NCI-H748 (cell line): ENCODE measurements around the gene PARP12.

Experiments used
- DNase-seq: peaks from one replicate; lab custom pipeline; 2025; ENCODE audit not compliant: unreplicated experiment; lab: John Stamatoyannopoulos, UW

PARP12 gene

DNA sequence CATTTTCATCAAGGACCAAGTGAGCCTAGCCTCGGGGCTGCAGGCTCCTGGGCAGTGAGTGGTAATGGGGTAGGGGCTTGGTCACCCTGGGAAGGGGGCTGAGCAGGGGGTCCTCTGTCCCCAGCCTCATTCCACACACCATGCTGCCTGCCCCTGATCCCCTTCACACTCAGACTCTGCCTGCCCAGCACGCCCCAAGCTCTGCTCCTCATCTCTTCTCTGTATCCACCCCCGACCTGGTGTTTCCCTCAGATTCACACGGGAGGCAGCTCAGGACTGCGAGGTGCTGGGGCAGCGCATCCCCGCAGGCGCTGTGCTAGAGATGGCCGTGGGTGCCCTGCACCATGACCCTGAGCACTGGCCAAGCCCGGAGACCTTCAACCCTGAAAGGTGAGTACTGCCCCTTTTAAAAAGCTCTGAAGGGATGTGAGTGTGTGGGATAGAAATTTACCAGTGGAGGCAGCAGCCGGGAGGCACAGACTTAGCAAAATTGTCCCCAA, 47.2 kb downstream of the PARP12 start:
- no peak for DNase-seq

DNA sequence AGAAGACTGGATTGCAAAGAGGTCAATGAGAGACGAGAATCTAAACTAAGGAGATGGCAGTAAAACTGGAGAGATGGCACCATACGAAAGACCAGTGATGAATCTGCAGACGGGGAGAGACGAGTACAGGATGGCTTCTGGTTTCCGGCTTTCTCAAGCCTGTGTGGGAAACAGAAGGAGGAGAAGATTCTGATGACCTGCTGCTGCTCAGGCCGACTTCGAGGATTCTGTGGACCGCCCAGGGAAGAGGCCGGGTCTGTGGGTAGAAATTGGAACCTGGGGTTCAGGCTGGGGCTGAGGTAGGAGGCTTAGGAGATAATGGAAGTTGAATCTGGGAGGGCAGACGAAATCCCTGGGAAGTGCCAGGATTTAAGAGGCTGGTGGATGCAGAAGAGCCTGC, 48.6 kb downstream of the PARP12 start:
- no peak for DNase-seq

DNA sequence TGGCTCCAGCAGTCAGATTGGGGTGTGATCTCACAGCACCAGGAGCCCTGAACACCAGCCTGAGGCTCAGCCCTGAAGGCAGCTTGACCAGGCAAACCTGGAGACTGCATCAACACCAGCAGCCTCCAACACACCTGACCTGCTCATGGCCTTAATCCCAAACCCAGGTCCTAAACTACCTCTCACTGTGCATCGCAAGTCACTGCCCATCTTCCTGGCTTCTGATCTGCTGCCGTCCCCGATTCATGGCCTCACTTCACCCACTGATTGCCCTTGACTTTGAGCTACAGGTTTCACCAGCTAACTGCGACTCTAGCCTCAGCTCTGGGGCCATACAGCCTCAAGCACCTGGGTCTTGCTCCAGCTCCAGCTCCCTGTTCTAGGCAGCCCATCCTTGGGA, 49.1 kb downstream of the PARP12 start:
- no peak for DNase-seq

DNA sequence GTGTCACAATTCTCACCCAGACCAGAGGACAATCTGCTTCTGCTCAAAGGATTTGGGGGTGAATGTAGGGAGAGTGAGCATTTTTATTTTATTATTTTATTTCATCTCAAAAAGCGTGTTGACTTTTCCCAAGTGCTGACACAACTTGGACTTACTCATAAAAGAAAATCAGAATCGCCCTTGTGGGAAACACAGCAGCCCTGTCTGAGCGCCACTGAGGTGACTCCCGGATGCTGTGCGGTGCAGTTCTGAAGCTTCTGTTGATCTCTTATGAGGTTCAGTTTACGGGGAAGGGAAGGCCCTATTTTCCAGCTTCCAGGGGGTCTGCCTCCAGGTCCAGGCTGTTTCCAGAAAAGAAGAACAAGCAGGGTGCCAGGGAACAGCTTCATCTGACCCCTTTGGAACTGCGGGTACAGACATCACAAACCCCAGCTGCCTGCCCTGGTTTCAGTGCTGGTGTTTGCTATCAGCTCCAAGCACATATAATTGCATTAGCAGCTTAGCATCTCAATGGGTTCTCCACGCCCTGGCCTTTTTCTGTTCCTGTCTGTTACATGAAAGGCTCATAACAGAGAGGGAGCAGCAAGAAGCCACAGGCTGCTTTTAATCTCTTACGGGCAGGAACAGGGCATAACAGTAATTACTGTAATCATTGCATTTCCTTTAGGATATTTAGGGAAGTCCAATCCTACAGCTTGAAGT, 52.4 kb downstream of the PARP12 start:
- peak; percentile 59 for DNase-seq

DNA sequence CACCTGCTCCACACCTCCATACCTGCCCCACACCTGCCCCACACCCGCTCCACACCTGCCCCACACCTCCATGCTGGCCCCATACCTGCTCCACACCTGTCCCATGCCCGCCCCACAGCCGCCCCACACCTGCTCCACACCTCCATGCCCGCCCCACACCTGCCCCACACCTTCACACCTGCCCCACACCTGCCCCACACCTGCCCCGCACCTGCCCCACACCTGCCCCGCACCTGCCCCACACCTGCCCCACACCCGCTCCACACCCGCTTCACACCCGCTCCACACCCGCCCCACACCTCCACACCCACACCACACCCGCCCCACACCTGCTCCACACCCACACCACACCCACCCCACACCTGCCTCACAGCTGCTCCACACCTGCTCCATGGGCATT, 53.0 kb downstream of the PARP12 start:
- peak; percentile 29 for DNase-seq

DNA sequence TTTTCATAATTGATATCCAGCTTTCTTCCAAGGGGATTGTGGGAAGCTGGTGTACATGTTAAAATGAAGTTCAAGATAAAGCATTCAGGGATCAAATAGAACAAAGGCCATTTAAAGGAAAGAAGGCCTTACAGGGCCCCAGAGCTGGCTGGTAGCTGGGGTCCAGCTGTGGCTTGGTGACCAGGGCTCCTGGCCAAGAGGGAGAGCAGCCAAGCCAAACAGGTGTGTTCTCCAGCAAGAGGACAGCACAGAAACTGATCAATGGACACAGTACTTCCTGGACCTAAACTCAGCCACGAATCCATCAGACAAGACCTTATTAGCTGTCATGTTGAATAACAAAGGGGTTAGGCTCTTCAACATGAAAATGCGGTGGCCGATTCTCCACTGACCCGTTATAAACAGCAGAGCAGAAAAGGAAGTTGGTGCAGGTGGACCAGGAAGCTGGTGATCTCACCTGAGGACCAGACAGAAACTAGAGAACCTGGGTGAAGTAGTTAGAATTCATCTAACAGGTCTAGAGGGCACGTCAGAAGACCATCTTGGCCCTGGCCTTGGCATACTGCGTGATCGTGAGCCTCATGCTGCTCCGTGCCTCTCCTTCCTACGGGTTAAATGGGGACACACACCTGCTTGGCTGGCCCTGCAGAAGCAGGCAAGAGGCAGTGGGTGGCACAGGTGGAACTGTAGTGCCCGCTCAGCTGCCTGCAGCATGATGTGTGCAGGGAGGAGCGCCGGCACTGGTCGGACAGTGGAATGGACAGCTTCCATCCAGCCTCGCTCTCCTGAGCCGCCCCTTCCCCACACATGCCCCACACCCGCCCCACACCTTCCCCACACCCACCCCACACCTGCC, 53.8 kb downstream of the PARP12 start:
- no peak for DNase-seq

DNA sequence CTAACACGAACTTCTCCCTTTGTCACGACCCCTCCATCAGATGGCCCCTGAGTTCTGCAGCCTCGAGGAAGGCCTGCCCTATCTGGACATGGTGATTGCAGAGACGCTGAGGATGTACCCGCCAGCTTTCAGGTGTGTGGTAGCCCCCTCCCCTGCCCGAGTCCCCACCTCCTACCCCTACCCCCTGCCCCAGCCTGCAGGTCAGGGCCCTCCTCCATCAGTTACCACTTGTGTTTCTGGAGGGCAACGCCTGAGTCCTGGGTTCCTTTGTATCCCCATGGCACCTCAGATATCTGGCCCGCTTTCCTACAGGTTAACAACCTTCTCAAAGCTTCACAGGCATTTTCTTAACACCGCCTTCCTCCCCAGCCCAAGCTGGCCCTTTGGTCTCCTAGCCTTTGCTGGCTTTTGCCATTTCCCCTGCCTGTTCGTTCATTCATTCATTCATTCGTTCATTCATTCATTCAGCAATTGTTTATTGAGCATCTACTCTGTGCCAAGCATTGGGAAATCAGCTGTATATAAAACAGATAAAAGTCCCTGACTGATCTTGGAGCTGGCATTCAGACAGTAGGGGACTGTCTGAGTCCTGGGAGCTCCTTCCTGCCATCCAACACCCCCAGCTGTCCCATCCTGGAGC, 55.6 kb downstream of the PARP12 start:
- no peak for DNase-seq

DNA sequence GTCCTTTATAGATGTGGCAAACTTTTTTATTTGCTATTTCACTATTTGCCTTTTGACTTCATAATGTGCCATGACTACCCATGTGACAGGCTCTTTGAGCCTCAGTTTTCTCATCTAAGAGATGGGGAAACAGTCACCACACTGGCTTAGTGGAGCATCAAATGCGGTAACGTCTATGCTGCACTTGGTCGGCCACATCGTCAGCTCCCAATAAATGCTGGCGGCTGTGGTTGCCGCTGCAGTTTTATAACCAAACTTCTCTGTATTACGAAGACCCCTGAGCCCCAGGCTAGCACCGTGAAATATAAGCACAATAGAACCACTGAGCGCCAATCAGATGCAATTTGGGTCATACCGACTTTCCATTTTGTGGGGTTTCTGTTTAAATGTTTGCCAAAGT, 56.2 kb downstream of the PARP12 start:
- no peak for DNase-seq

DNA sequence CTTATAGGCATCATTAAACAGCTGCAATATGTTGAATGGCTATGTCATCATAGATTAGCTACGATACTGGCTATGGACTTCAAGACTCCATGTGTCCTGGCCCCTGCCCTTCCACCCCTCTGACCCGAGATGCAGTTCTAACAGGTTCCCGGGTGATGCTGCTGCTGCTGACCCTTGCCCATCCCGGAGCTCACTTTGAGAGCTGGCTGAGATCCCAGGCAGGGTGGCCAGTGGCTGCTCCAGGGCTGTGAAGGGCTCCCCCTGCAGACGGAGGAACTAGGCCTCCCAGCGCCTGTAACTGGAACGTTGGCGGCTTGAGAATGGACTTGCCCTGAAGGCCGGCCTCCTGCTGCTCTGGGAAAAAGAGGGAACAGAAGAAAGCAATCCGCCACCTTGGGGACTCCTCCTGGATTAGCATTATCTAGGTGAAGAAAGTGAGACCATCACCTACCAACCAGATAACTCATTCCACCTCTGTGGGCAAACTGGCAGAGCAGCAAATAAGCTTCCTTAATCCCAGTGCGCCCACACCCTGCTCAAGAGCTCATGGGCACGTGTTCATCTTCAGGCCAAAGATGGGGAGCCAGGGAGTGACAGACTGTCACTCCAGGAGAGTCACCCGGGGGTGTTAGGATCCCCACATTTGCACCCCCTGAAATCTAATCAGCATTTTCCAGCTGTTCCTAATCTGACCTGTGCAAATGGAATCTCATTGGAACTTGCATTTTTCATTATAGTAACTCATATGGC, 56.8 kb downstream of the PARP12 start:
- peak; percentile 16 for DNase-seq

DNA sequence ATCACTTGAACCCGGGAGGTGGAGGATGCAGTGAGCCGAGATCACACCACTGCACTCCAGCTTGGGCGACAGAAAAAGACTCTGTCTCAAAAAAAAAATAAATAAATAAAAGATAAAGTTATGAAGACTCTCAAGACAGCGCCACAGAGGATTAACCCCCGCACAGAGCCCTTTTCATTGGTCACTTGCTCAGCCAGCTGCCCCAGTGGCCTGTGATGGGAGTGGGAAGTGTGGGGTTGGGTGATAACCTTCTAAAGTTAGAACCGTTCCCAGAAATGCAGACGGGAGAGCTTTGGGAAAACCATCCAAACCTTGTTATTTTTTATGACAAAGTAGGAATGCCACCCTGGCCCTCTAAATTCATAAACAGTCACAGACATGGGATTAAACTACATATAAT, 57.4 kb downstream of the PARP12 start:
- no peak for DNase-seq

DNA sequence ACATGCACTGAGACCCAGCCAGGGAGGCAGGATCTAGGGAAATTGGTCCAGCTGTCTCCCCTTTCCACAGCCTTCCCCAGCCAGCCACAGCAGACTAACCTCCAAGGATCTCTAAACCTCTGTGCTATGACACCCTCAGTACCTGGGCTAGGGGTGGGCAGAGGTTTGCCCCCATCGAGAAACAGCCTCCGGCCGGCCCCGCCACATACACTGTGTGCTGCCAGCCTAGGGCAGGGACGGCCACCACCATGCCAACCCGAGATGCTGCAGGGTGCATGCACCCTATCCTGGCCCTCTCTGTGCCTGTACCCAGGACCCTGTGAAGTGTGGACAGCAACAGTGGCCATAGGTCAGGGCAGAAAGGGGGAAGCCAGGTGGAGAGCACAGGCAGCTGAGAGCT, 58.1 kb downstream of the PARP12 start:
- DNase-seq, result no peak

DNA sequence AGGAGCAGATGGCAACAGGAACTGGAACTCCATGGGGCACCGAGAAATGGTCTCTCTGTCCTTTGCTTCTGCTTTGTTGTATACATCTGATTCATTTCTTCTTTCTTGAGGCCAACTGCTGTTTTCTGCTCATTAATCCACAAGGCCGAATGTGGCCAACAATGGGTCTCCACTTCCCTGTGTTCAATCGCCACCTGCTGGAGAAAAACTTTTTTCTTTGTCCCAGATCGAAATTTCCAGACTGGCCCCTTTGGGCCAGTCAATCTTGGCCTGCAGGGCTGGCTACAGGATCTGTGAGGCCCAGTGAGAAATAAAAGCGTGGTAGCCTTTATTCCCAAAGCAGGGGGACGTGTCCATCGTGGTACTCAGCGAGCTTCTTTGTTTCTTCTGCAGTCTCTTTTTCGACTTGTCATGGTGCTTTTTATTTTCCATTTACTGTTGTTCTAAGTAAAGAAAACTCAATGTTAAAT, 58.8 kb downstream of the PARP12 start:
- peak; percentile 58 for DNase-seq

DNA sequence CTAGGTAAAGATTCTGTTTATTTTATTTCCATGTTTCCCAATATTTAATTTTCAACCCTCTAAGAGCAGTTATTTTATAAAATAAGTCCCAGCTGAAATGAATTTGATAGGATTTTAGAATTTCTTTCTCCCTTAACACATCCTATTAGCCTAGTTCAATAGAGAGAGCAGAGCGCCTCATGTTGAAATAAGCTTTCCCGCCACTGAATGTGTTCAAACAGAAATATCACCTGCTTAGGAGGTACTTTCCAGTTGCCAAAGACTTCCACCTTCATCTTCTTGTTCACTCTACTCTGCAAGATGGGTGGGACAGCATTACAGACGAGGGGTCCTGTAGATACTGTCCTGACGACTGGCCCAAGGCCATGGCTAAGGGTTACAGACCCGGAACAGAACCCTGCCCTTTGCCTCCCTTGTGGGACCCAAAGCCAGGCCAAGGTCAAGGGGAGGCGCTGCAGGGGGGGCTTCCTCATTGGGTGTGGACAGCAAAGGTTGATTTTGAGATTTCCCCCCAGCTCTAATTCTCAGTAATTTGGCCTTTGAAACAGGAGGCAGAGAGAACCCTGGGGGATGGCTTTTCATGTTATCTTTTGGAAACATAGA, 62.0 kb downstream of the PARP12 start:
- DNase-seq, result peak; percentile 25

DNA sequence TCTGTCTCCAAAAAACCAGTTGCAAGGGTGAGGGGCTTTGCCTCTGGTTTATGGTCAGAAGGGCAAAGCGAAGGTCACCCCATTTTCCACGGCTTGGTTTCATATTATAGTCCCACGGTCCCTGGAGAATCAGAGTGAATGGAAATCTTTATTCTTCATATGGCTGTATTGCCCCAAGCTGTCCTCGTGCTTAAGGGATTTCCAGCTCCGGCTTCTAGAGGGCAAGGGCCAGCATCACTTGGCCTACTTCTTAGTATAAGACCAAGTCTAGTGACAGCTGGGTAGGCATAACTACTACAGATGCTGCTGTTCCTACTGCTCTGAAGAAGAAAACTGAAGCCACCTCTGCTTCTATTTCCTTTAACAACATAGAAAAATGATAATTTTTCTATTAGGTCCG, 63.2 kb downstream of the PARP12 start:
- no peak for DNase-seq

DNA sequence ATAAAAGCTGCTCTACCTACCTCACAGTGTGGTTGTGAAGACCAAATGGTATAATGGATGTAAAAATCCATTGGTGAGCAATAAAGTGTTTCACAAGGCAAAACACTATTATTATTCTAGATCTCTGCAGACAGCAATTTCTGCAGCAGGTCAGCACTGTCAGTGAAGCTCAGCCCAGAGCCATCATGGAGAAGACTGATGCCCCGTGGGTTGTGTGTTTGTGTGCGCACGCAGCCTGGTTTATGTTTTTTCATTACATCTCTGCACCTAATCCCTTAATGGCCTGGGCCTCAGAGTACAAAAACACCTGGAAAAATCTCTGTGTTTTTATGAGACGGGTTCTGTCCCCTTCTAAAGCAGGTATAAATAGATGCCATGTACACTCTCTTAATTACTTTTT, 64.2 kb downstream of the PARP12 start:
- DNase-seq, result no peak

DNA sequence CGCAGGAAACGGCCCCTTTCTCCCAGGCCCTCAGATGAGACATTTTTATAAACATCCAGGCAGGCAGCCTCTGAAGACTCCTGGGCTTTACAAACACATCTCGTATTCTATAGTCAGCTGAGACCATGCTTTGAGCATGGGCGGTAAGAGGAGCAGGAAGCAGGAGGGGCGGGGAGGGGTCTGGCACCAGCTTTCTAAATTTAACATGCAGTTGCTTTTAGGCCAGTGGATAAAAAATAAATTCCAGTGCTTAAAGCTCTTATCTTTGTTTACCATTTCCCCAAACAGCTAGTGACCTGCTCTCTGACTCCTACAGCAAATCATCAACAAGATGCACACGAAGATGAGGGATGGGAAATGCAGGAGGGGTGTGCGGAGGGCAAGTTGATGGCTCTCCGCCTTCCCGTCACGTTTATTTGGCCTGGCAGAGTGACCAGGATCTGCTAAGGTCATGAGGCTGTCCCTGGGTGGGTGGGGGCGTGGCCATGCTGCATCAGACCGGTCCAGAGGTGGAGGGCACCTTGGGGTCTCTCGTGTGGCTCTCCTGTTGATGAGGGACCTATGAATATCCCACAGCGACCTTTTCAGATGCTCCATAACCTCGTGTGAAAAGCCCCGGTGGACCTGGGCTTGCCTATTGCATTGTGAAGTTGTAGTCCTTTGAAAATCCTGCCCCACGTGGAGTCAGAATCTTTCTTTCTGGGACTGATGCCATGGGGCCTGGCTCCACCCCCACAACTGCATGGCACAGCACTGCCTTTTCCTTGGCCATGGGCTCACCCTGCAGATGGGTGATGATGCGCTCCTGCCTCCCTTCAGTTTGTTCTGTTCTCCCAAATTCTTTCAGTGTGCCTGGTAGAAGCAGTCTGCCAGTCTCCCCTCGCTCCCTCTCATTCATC, 67.5 kb downstream of the PARP12 start:
- no peak for DNase-seq

DNA sequence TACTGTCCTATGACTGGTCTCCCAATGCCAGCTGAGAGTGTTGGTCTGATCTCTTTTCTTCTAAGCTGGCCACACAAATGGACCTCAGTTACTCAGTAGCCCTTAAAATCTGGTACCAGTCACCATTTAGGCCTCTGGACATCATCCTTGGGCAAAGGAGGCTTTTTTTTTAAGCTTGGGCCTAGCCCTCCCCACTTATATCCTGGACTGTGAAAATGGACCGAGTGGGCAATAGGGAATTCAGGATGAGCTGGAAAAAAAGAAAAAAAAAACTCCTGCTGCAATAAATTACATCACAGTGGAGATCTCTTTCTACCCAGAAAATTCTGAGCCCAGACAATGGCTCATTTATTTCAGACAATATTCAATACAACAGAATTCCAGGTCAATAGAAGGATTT, 68.4 kb downstream of the PARP12 start:
- no peak for DNase-seq

DNA sequence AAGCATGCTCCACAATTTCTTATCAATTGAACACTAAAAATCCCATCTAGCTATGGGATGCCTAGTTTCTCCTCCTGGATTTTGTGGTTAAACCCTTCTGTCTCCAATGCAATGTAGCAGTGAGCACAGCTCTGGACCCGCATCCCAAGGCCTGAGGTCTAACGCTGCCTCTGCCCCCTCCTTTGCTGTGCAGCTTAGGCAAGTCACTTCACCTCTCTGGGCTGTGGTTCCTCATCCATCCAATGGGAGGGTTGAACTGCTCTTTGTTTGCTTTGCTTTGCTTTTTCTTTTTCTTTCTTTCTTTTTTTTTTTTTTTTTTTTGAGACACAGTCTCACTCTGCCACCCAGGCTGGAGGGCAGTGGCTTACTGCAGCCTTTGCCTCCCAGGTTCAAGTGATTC, 69.2 kb downstream of the PARP12 start:
- DNase-seq, result no peak

DNA sequence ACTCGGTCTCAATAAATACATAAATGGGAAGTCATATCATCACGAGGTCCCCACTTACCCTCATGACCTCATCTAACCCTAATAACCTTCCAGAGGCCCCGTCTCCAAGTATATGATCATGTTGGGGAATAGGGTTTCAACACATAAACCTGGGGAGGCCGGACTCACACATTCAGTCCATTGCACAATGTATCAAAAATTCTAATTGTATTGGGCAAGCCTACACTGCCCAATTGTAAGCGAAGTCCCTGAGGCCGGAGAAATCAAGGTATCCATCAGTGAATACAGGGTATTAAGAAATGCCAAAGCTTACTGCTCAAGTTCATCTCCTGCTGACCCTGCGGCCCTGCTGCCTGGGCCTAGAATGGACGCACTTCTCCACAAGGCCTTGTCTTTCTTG, 69.6 kb downstream of the PARP12 start:
- no peak for DNase-seq
